H9 (cell line): ENCODE results near the gene NEURL1. TPM values are rescaled to one million over a fixed set of nuclear protein-coding genes. Genes with fewer than 3 reads are reported as not detected.

Source experiments
- DNase-seq: peaks from one replicate; pipeline ENCODE4 v3.0.0-alpha.2; 2017
- H2AFZ ChIP-seq: one replicate; pipeline ENCODE4 v1.6.1; 2013; ENCODE audit warnings: mild to moderate bottlenecking, low read length, control low read depth, moderate library complexity
- H2AK5ac ChIP-seq: 2 replicates; pipeline ENCODE4 v1.6.1; 2013; ENCODE audit warnings: low read length, control low read depth, mixed read lengths; ENCODE audit not compliant: insufficient read length
- H2BK120ac ChIP-seq: one replicate; pipeline ENCODE4 v1.6.1; 2013; ENCODE audit warnings: low read depth, mild to moderate bottlenecking, low read length, control low read depth, inconsistent platforms; ENCODE audit not compliant: poor library complexity, severe bottlenecking
- H2BK12ac ChIP-seq: 2 replicates; pipeline ENCODE4 v1.6.1; 2013; ENCODE audit warnings: low read length, control low read depth, mixed read lengths, low read depth; ENCODE audit not compliant: insufficient read length
- H2BK15ac ChIP-seq: 2 replicates; pipeline ENCODE4 v1.6.1; 2013; ENCODE audit warnings: low read depth, low read length, control low read depth
- H2BK20ac ChIP-seq: one replicate; pipeline ENCODE4 v1.6.1; 2013; ENCODE audit warnings: low read depth, mild to moderate bottlenecking, low read length, control low read depth, inconsistent platforms; ENCODE audit not compliant: poor library complexity, severe bottlenecking
- H2BK5ac ChIP-seq: 2 replicates; pipeline ENCODE4 v1.6.1; 2013; ENCODE audit warnings: low read length, control low read depth, mixed read lengths; ENCODE audit not compliant: insufficient read length
- H3K14ac ChIP-seq: 2 replicates; pipeline ENCODE4 v1.6.1; 2013; ENCODE audit warnings: low read length, control low read depth; ENCODE audit not compliant: insufficient read depth
- H3K18ac ChIP-seq: 2 replicates; pipeline ENCODE4 v1.6.1; 2013; ENCODE audit warnings: low read depth, mild to moderate bottlenecking, mixed read lengths, low read length, control low read depth; ENCODE audit not compliant: insufficient read length
- H3K23ac ChIP-seq: 2 replicates; pipeline ENCODE4 v1.6.1; 2013; ENCODE audit warnings: low read length, control low read depth, mixed read lengths, low read depth; ENCODE audit not compliant: insufficient read length
- H3K23me2 ChIP-seq: 2 replicates; pipeline ENCODE4 v1.6.1; 2013; ENCODE audit warnings: low read depth, mild to moderate bottlenecking, mixed read lengths, low read length, control low read depth; ENCODE audit not compliant: insufficient read length, poor library complexity, severe bottlenecking
- H3K27ac ChIP-seq: 2 replicates; pipeline ENCODE4 v1.5.1; 2013; ENCODE audit warnings: low read length, control low read depth, mixed read lengths, low read depth; ENCODE audit not compliant: insufficient read length
- H3K27me3 ChIP-seq: 2 replicates; pipeline ENCODE4 v1.6.1; 2013; ENCODE audit warnings: low read length, control low read depth, inconsistent platforms; ENCODE audit not compliant: insufficient read depth
- H3K4ac ChIP-seq: 2 replicates; pipeline ENCODE4 v1.6.1; 2013; ENCODE audit warnings: low read depth, mild to moderate bottlenecking, control low read depth, inconsistent platforms, low read length, moderate library complexity
- H3K4me1 ChIP-seq: 2 replicates; pipeline ENCODE4 v1.6.1; 2013; ENCODE audit warnings: low read length, control low read depth, inconsistent platforms; ENCODE audit not compliant: insufficient read depth
- H3K4me2 ChIP-seq: 2 replicates; pipeline ENCODE4 v1.6.1; 2013; ENCODE audit warnings: low read length, control low read depth, mixed read lengths; ENCODE audit not compliant: insufficient read length, insufficient read depth
- H3K56ac ChIP-seq: 2 replicates; pipeline ENCODE4 v1.6.1; 2013; ENCODE audit warnings: low read depth, mild to moderate bottlenecking, mixed read lengths, low read length, control low read depth; ENCODE audit not compliant: insufficient read length
- H3K79me1 ChIP-seq: 2 replicates; pipeline ENCODE4 v1.6.1; 2013; ENCODE audit warnings: low read depth, mild to moderate bottlenecking, moderate library complexity, low read length, control low read depth, inconsistent platforms; ENCODE audit not compliant: insufficient read depth, poor library complexity, severe bottlenecking
- H3K79me2 ChIP-seq: 2 replicates; pipeline ENCODE4 v1.6.1; 2013; ENCODE audit warnings: low read length, control low read depth, inconsistent platforms; ENCODE audit not compliant: insufficient read depth
- H3K9ac ChIP-seq: 2 replicates; pipeline ENCODE4 v1.6.1; 2013; ENCODE audit warnings: low read length, control low read depth, mixed read lengths; ENCODE audit not compliant: insufficient read length; ENCODE audit errors: extremely low read depth
- H3K9me3 ChIP-seq: one replicate; pipeline ENCODE4 v1.6.1; 2013; ENCODE audit warnings: low read depth, low read length, inconsistent platforms; ENCODE audit not compliant: control insufficient read depth
- H3T11ph ChIP-seq: one replicate; pipeline ENCODE4 v1.6.1; 2013; ENCODE audit warnings: mild to moderate bottlenecking, low read length, control low read depth, inconsistent platforms
- H4K20me1 ChIP-seq: one replicate; pipeline ENCODE4 v1.6.1; 2013; ENCODE audit not compliant: control insufficient read depth, insufficient read length, insufficient read depth
- H4K5ac ChIP-seq: 2 replicates; pipeline ENCODE4 v1.6.1; 2013; ENCODE audit warnings: low read depth, mild to moderate bottlenecking, mixed read lengths, low read length, control low read depth; ENCODE audit not compliant: insufficient read length
- H4K8ac ChIP-seq: replicated peaks from 2 replicates; pipeline ENCODE4 v1.6.1; 2013; ENCODE audit warnings: low read length, control low read depth, mixed read lengths, low read depth; ENCODE audit not compliant: insufficient read length
- H4K91ac ChIP-seq: 2 replicates; pipeline ENCODE4 v1.6.1; 2013; ENCODE audit warnings: low read depth, mild to moderate bottlenecking, moderate library complexity, mixed read lengths, low read length, control low read depth; ENCODE audit not compliant: insufficient read length
- H3K27ac Mint-ChIP-seq, 3 experiments: 2 replicates in 2 of 3; 3 replicates in 1 of 3; pipeline ENCODE4 v1.8.0; 2020 to 2021; ENCODE audit warnings: mixed read lengths in 3 of 3, mild to moderate bottlenecking in 1 of 3, moderate library complexity in 1 of 3
- H3K27me3 Mint-ChIP-seq: 2 replicates; pipeline ENCODE4 v1.8.0; 2021; ENCODE audit warnings: low read depth, mild to moderate bottlenecking, moderate library complexity, mixed read lengths
- H3K36me3 Mint-ChIP-seq, 3 experiments: 2 replicates in 2 of 3; 3 replicates in 1 of 3; pipeline ENCODE4 v1.8.0; 2020 to 2021; ENCODE audit warnings: low read depth in 3 of 3, mixed read lengths in 3 of 3; ENCODE audit not compliant: insufficient read depth in 1 of 3
- H3K4me1 Mint-ChIP-seq, 2 experiments: 2 replicates each; pipeline ENCODE4 v1.8.0; 2020; ENCODE audit warnings: mixed read lengths in 2 of 2
- H3K4me3 Mint-ChIP-seq, 2 experiments: 2 replicates in 1 of 2; 3 replicates in 1 of 2; pipeline ENCODE4 v1.8.0; 2020 to 2021; ENCODE audit warnings: mild to moderate bottlenecking in 2 of 2, mixed read lengths in 2 of 2, moderate library complexity in 1 of 2
- H3K9me3 Mint-ChIP-seq, 2 experiments: 2 replicates in 1 of 2; 3 replicates in 1 of 2; pipeline ENCODE4 v1.8.0; 2020; ENCODE audit warnings: mild to moderate bottlenecking in 2 of 2, mixed read lengths in 2 of 2, moderate library complexity in 1 of 2
- WGBS: extraction: QIAGEN DNeasy Blood & Tissue Kit; methylation state at CpG from one replicate; pipeline ENCODE4 v1.1.7; 2013; ENCODE audit warnings: missing lambda C conversion rate, low lambda C conversion rate, mixed read lengths; ENCODE audit not compliant: insufficient read length; ENCODE audit errors: extremely low coverage; 5-methylcytosine and 5-hydroxymethylcytosine counted together
- total RNA-seq: library from RNA; stranded (reverse); gene quantifications from 2 replicates; pipeline ENCODE4 v1.2.1, GENCODE V29; 2021
- TF ChIP-seq, protein P1 (sequence below): fragments of 200-600 bp; sonication (generic); conservative IDR thresholded peaks from 3 replicates; pipeline ENCODE4 v1.8.0; 2021; ENCODE audit warnings: antibody characterized with exemption, mild to moderate bottlenecking

The NEURL1 gene
- total RNA-seq, 1 experiment from 2014 or later: 1.2 TPM

DNA sequence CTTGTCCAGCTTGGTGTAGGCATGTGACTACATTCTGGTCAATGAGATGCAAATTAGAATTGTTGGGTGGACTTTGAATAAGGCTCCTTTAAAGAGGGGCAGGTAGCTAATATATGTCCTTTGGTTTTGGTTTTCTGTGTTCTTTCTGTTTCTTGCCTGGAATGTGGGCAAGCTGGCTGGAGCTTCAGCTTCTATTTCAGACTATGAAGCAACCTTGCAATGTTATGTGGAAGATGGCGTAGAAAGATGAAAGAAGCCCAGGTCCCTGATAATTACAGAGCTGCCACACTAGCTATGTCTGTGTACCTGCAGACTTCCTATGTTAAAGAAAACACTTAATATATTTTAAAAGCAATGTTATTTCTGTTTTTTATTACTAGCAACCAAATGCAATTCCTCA, 46.2 kb downstream of the NEURL1 start:
- no peaks in the 10 kb centered on the region for H3K23me2 ChIP-seq
- Mint-ChIP-seq H3K36me3 (no peaks in the 10 kb centered on the region), H3K4me3 (no peak overlapping the region), H3K4me1 (peaks cover 16 to 22% of the 10 kb centered on the region in 2 experiments), H3K9me3 (no peaks in the 10 kb centered on the region), H3K27me3 (peaks cover 12% of the 10 kb centered on the region), H3K27ac (no peak overlapping the region)
- H3K27ac ChIP-seq: no peak overlapping the region
- no peaks in the 10 kb centered on the region for H3K79me2 ChIP-seq
- H2BK12ac ChIP-seq: no peak overlapping the region
- no peak overlapping the region for H3K4me2 ChIP-seq
- H2BK20ac ChIP-seq: no peak overlapping the region
- no peak overlapping the region for H2BK15ac ChIP-seq
- H3K27me3 ChIP-seq: no peaks in the 10 kb centered on the region; the same call in 1 of the 2 replicates
- no peak overlapping the region for H2AFZ ChIP-seq
- peaks cover 4% of the 10 kb centered on the region; the same call in 1 of the 2 replicates for H3K4me1 ChIP-seq
- no peak overlapping the region for H4K5ac ChIP-seq
- no peak for DNase-seq
- WGBS: no CpG with 5 or more reads among the region's 1 CpG
- H3K56ac ChIP-seq: no peak overlapping the region
- no peak overlapping the region for H4K8ac ChIP-seq
- H2AK5ac ChIP-seq: no peak overlapping the region
- no peak overlapping the region for H3K18ac ChIP-seq
- TF ChIP-seq, protein P1, sequence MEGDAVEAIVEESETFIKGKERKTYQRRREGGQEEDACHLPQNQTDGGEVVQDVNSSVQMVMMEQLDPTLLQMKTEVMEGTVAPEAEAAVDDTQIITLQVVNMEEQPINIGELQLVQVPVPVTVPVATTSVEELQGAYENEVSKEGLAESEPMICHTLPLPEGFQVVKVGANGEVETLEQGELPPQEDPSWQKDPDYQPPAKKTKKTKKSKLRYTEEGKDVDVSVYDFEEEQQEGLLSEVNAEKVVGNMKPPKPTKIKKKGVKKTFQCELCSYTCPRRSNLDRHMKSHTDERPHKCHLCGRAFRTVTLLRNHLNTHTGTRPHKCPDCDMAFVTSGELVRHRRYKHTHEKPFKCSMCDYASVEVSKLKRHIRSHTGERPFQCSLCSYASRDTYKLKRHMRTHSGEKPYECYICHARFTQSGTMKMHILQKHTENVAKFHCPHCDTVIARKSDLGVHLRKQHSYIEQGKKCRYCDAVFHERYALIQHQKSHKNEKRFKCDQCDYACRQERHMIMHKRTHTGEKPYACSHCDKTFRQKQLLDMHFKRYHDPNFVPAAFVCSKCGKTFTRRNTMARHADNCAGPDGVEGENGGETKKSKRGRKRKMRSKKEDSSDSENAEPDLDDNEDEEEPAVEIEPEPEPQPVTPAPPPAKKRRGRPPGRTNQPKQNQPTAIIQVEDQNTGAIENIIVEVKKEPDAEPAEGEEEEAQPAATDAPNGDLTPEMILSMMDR: no peak
- no peak overlapping the region for H4K91ac ChIP-seq
- H3T11ph ChIP-seq: no peak overlapping the region
- no peaks in the 10 kb centered on the region for H3K9me3 ChIP-seq
- H3K9ac ChIP-seq: no peak overlapping the region
- H4K20me1 ChIP-seq: no peaks in the 10 kb centered on the region
- no peak overlapping the region for H2BK120ac ChIP-seq
- H3K79me1 ChIP-seq: no peaks in the 10 kb centered on the region
- H3K23ac ChIP-seq: no peak overlapping the region
- no peak overlapping the region for H3K4ac ChIP-seq
- no peak overlapping the region for H3K14ac ChIP-seq
- H2BK5ac ChIP-seq: no peak overlapping the region
